SK-N-SH (cell line): ENCODE results near the gene CACNA2D4.

Source experiments
- EP300 ChIP-seq, 2 experiments: IDR thresholded peaks; 2 replicates each; pipeline versions ENCODE4 v1.4.0 to v1.6.1; 2012; ENCODE audit warnings: borderline replicate concordance in 1 of 2, low read depth in 1 of 2, low read length in 1 of 2
- EZH2phosphoT487 ChIP-seq: fragments of 200-600 bp; sonication (generic); IDR thresholded peaks from 2 replicates; pipeline ENCODE4 v1.6.1; 2017; ENCODE audit warnings: low read depth, mixed run types, mild to moderate bottlenecking, antibody characterized with exemption, moderate library complexity, borderline replicate concordance
- FOSL2 ChIP-seq: IDR thresholded peaks from 2 replicates; pipeline ENCODE4 v1.4.0; 2012; ENCODE audit warnings: low read depth, mild to moderate bottlenecking, moderate library complexity, borderline replicate concordance
- MXI1 ChIP-seq: IDR thresholded peaks from 2 replicates; pipeline ENCODE4 v1.6.1; 2012; ENCODE audit warnings: mild to moderate bottlenecking, low read depth, low read length, improper control_type of control experiment
- POLR2AphosphoS5 ChIP-seq: IDR thresholded peaks from 2 replicates; pipeline ENCODE4 v1.6.1; 2012; ENCODE audit warnings: low read depth, low read length
- YY1 ChIP-seq: IDR thresholded peaks from 2 replicates; pipeline ENCODE4 v1.4.0; 2012; ENCODE audit warnings: low read depth, mild to moderate bottlenecking

DNA sequence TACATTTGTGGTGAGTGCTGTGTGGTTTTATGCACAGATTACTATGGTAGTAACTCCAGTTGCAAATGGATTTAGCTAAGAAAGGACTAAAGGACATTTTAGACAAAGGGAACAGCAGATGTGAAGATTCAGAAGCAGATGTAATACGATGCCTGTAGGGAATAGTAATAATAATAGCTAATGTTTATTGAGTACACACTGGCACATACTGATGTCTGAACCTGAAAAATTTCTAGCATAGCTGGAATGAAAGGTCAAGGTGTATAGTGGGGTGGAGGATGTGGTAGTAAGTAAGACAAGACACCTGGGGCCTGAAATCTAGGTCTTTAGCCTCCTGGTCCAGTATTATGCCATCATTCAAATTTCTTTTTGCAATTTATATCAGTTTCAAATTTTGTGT, 152.3 kb downstream of the CACNA2D4 start:
- TF ChIP-seq FOSL2 (no peak), EP300 (IDR thresholded peaks at IDR 0.05; ENCODE audit: borderline replicate concordance in 1 of 2, low read depth in 1 of 2, low read length in 1 of 2) (no peak), MXI1 (no peak), POLR2AphosphoS5 (no peak), EZH2phosphoT487 (no peak), YY1 (no peak)
